GM19099 (cell line): ENCODE measurements around the gene ABI1.

Source experiments
- POLR2A ChIP-seq: IDR thresholded peaks from 3 replicates; pipeline ENCODE4 v1.6.1; 2011; ENCODE audit warnings: low read depth; ENCODE audit not compliant: insufficient read length; ENCODE audit errors: extremely low read depth

The ABI1 gene

DNA sequence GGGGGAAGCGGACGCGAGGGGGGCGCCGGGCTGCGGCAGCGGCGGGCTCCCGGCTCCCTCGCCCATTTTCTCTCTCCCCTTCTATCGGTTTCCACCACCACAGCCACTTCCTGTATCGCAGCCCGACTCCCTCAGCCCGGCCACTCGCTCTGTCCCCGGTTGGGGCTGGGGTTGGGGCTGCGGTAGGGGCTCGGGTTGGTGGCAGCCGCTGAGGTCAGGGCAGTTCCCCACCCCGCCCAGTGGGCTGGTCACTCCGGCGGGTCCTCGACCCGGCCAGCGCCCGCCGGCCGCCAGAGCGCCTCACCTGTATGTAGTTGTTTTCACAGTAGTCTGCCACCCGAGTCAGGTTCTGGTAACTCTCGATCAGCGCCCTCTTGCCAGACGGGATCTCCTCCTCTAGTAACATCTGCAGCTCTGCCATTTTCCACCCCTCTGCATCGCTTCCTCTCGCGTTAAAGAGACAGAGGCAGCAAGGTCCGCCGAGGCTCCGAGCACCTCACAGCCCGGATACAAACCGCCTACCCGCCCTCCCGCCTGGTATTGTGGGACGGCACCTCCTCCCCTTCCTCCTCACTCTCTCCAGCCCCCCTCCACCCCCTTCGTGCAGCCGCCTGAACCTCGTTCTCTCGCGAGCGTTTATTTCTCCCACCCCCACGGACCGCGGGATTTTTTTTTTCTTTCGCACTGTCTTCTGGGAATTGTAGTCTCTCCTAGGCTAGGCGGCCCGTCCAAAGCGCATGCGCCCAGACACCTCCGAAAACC, at the start of gene ABI1:
ABI1 (minus strand) TSS at position 516 of the 762 bp plus-strand sequence; CDS start at position 421, 95 bp downstream.
- TF ChIP-seq POLR2A, result peak; percentile 90

DNA sequence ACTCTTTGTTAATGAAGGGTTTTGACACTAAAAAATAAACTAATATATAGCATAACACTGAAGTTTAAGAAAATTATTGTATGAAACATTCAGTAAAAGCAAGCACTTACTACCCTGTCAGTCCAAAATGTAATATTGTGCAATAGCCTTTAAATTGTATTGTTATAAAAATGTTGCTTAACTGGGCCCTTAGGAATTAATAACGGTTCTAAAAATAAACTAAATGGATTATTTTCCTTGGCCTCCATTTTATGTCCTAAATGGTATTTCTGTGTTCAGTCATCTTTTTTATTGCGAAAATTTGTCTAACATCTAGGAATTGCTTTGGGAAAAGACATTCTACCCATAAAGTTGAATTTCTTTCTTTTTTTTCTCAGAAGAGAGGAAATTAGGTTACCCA, 49.0 kb upstream of the ABI1 start:
- no peak for TF ChIP-seq POLR2A

DNA sequence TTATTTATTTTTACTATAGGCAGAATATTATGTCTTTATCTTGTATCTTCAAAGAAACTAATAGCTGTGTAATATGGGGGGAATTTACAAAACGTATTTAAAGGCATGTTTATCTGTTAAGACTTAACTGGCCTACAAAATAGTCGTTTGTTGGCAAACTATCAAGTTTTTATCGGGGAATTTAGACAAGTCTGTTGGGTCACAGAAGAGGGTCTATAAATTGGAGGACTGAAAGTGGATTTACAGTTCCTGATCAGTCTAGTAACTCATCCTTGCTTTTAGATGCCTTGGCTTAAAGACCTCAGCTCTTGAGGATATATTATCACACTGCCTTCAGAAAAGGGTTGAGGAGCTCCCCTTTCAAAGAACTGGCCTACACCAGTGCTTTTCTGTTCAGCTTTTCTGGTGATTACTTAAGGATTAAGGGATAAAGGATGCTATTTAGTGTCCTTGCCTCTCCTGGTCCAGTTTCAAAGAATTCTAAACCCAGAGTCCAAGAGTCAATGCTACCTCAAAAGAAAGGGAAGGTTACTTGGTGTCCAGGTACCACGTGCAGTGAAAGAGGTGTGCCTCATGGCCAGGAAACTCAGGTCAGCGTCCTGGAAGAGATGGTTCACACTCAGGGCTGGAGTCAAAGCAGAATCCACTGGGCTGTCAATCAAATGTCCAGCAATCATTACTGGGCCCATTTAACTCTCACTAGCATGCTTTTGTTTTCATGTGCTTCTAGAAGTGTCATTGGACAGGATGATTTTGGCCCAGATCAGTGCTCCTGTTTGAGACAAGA, 42.9 kb upstream of the ABI1 start:
- TF ChIP-seq POLR2A, result no peak

DNA sequence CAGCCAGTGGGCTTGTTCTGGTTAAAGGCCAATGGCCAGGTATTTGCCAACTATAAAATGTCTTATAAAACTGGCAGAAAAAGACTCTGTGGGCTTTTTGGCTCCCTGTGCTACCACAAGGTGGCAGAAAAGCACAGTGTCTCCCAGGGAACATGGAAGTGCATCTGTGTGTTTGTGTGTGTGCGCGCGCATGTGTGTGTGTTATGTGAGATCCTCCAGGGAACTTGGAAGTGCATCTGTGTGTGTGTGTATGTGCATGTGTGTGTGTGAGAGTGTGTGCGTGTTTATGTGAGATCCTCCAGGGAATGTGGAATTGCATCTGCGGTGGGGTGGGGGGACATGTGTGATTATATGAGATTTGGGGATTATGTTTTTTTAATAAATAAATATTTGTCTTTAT, 30.2 kb upstream of the ABI1 start:
- no peak for TF ChIP-seq POLR2A

DNA sequence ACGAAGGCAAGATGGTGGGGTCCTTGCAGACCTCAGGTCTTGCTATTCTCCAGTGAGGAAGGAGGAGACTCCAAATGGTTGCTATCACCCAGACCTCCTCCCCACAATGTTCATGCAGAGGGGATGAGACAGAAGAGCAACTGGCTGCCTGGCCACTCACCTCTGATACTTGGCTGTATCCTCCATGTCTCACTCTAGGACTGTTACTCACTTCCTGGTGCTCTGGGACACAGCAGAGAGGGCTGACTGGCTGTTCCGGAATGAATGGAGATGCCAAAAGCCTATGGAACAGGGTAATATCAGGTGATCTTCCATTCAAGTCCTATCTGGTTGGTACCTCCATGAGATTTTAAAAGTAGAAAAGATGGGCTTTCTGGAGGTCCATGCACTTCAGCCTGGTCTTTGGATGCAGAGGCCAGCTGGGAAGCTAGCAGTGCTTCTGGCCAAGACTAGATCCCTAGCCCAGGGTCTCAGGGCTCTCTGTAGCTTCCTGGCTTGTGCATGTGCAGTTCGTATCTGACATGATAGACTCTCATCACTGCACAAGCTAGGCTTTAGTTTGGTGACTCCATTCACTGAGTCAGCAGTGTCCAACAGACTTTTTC, 27.0 kb upstream of the ABI1 start:
- TF ChIP-seq POLR2A, result no peak

DNA sequence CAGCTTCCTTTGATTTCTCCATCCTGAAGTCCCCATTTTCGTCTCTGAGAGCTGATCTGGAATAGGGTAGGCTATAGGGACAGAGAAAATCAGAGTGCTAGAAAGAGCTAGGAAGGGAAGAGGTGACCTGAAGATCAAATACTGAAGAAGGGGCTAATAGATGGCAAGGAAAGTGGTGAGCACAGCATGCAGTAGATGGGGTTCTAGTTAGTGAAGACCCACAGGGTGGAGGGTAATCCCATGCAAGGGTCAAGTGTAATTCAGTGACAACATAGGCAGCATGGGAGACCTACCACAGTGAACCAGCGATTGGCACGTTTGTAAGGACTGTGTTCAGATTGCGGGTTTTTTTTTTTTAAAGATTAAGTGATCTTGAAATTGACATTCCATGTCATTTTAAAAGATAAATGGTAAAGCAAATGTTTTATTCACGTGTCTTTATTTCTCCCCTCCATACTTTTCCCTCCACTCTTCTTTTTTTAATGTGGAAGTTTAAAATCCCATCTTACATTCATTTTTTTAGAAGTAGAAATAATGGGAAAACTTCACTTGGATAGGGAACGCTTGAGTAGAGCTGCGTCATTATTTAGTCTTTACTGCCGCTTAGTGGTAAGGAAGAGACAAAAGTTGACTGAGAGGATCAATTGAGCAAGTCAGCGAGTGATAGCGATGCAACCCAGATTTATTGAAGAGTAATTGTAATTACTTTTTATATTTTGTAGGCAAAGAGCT, 21.0 kb upstream of the ABI1 start:
- no peak for TF ChIP-seq POLR2A

DNA sequence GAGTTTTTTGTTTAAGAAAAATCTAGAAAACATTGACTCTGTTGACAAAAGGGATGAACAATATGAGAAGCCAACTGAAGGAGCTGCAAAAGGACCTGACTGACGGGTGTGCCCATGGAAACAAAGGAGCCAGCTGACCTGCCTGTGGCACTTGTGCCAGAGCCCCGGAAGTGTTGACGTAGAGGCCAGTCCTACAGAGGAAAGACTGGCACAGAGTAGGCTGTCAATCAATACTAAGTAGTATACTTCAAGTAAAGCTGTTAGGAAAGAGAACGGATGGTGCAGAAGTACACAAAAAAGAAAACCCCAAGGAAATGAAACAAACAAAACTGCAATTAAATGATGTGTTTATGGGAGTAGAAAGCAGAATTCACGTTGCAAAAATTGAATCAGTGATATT, 19.0 kb upstream of the ABI1 start:
- TF ChIP-seq POLR2A, result no peak

DNA sequence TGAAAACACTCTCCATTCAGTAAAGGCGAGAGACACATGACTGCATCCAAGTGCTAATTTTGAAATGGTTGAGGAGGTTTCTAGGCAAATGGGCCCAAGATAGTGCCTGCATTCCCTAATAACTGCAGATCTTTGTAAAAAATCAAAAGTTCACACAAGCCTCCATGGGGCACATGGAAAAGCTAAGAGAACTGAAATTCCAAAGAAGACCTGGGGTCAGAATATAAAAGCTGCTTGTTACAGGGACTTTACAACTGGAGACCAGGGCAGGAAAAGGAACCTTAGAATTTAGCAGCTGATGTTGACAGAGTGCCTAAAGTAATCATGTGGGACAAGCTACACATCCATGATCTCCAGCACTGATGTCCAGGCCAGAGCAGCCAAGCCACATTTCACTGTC, 10.0 kb upstream of the ABI1 start:
- TF ChIP-seq POLR2A, result no peak

DNA sequence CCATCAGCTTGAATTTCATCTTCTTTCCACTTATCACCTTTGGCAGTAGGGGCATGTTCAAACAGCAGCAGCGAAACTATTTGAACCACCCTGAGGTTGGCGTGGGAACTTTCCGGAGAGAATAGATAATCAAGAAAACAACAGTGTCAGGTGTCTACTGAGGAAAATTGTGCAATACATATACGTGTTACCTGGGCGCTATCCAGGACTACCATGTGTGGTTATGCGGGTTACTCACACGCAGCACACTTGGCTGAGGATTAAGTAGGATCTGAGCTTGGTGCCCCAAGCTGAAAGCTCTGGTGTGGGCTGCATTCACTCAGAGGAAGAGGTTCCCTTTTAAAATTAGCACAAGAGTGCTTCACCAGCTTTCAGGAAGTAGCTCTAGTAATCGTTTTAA, 8.8 kb upstream of the ABI1 start:
- TF ChIP-seq POLR2A, result no peak

DNA sequence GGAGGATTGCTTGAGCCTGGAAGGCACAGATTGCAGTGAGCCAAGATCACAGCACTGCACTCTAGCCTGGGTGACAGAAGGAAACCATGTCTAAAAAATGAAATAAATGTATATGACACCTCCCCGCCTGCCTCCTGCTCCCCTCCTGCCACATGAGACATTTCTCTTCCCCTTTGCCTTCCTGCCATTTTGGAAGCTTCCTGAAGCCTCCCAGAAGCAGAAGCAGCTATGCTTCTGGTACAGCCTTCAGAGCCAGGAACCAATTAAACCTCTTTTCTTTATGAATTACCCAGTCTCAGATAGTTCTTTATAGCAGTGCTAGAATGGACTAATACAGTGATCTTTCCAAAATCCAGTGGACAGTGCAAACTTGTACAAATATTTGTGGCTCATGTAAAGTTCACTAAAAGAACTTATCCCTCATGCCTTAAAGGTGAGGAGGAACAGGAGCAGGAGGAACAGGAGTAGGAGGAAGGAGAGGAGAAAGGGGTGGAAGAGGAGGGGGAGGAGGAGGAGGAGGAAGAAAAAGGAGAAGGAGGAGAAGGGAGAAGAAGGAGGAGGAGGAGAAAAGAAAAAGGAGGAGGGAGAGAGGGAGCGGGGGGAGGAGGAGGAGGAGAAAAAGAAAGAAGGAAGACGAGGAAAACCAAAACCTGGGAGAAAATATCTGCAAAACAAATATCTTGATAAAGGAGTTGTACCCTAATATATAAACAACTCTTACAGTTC, 2.8 kb upstream of the ABI1 start:
- no peak for TF ChIP-seq POLR2A

DNA sequence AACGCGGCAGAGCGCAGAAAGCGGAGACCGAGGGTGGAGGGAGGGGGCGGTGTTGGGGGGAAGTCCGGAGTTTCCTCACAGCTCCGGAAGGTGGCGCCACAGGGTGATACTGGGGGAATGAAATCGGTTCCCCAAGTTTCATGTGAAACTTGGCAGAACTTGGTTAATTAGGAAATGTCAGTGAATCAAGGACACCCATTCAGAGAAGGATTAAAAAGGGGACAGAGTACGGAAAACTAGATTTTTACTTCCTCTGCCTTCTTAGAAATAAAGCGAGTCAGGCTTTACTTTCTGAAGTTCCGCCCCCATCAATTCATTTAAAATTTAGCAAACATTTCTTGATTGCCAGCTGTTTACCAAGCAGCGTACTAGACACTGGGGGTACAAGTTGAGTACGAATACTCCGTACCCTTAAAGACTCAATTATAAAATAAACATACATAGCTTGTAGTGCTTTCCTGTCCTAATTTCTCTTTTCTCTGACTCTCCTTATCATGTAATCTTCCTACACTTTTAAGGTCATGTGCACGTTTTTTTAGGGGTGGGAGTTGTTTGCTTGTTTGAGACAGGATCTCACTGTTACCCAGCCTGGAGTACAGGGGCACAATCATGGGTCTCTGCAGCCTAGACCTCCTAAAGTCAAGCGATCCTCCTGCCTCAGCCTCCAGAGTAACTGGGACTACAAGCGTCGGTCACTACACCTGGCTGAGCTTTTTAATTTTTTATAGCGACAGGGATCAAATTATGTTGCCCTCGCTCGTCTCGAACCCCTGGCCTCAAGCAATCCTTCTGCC, 644 bp upstream of the ABI1 start:
- no peak for TF ChIP-seq POLR2A

DNA sequence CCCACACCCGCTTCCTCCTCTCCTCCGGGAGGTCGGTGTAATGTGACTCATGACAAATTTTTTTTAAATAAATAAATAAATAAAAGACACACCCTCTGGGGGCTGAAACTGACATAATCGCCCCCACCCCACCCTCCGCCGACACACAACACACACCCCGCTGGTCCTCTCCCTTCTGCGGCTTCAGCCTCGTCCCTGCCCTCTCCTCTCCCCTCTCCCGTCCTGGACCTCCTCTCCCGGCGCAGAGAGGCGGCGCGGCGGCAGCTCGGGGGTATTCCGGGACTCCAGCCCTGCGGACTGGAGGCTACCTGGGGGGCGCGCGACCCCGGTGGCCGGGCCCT, 686 bp downstream of the ABI1 start:
- no peak for TF ChIP-seq POLR2A

DNA sequence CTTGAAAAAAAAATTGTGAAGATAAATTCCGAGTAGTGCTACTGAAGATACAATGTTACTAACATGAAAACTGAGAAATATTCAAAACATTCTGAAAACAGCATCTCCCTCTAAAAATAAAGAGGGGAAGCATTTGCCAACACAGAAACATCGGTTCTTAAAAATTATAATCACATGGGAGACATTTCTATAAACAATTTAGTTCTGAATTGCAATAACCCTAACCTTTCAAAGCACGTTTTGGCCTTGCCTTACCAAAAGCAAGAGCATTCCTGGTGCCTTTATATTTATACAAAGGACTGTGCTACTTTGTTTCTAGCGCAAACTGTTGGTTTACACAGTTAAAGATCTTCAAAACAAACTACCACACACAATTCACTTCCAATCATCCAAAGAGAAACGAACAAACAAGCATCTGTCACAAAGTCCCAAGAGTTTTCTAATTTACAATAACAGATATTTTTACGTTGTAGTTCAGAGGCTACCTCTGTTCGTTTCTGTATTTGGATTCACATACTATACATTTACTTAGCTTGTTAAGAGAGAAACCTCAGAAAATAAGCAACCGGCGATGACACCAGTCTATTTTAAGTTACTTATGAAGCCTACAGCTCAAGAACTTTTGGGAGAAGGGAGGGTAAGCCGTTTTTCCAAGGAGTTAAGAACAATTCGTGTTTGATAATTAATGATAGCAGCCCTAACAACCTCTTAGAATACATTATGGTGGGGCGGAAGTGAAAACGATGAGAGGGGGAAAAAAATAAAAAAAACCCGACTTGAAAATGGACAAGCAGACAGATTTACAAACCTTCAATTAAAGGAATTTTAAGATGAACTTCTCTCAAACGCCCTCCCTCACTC, 1.3 kb downstream of the ABI1 start:
- TF ChIP-seq POLR2A, result no peak
